Esophagus squamous epithelium (tissue), 4 donors: Measurements from ENCODE around the gene L3MBTL3.

Source experiments
- CTCF ChIP-seq, 6 experiments: fragments of 450-650 bp in 4 of 6; fragments of 200-600 bp in 2 of 6; sonication (generic) in 2 of 6; IDR thresholded peaks; one replicate each; pipeline ENCODE4 v1.5.1; 2016 to 2019; ENCODE audit warnings: antibody characterized with exemption in 6 of 6, mild to moderate bottlenecking in 4 of 6, moderate library complexity in 4 of 6
- POLR2A ChIP-seq, 4 donors: fragments of 450-650 bp; IDR thresholded peaks; one replicate each; pipeline ENCODE4 v1.6.1; 2017; ENCODE audit warnings: antibody characterized with exemption in 4 of 4, mild to moderate bottlenecking in 4 of 4, moderate library complexity in 3 of 4

DNA sequence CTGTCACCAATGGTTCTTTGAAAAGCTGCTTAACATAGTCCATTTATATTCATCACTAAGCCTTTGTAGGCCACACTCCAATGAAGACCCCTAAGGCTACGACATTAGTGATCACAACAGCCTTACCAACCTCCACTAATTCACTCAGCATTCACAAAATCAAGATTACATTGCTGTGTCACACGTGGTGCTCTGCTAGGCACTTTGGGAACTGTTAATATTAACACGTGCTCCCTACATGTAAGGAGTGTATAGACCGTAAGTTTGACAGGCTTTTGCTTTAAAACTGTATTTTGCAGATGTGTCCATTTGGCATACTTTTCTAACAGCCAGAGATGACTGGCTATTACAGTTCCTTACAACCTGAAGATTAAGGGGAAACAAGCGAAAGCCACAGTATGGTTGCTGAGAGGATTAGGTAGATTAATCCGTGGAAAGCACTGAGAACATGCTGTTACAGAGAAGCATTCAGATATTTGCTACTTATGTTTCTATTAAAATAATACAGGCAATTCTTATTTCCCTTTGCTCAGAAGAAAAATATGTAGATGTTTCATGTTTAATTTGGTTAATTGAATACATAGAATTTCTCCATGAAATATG, 134.6 kb downstream of the L3MBTL3 start:
- TF ChIP-seq POLR2A (IDR thresholded peaks at IDR 0.05), result no peak
- no peak for TF ChIP-seq CTCF (IDR thresholded peaks at IDR 0.05)
